Measurements from ENCODE around the gene FGFRL1.
"Not testable (repeated sequence)": the region's sequence is repeated elsewhere in the genome, so short reads cannot be mapped to it uniquely, and the experiment has no call there.

The FGFRL1 gene

DNA sequence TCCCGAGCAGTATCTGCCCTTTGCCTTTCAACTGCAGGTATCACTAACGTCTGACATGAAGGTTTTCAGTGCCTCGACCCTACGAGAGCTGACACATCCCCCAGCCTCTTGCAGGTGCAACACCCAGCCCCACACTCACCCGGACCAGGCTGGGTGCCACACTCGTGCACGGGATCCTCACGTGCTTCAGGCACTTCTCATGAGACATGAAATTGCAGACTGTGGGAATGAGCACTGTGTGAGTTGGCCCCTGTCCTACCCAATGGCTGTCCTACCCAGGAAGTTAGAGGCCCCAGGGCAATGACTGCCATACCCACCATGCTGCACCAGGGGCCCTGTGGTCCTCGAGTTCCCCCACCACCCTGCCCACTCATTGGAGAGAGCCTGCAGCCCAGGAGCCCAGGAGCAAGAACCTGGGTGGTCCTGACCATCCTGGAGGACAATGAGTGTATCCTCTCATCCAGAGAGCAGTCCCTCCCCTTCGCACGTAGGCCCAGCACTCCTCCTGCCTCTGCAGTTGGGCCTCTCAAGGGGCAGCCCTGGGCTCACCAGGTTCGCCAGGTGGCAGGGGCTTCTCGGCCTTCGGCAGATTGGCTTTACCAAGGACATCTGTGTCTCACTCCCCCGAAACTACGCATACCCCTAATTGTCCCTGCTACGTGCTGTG, 40.4 kb upstream of the FGFRL1 start:
- peak overlapping the region; percentile 36 for H3K4me3 Mint-ChIP-seq

DNA sequence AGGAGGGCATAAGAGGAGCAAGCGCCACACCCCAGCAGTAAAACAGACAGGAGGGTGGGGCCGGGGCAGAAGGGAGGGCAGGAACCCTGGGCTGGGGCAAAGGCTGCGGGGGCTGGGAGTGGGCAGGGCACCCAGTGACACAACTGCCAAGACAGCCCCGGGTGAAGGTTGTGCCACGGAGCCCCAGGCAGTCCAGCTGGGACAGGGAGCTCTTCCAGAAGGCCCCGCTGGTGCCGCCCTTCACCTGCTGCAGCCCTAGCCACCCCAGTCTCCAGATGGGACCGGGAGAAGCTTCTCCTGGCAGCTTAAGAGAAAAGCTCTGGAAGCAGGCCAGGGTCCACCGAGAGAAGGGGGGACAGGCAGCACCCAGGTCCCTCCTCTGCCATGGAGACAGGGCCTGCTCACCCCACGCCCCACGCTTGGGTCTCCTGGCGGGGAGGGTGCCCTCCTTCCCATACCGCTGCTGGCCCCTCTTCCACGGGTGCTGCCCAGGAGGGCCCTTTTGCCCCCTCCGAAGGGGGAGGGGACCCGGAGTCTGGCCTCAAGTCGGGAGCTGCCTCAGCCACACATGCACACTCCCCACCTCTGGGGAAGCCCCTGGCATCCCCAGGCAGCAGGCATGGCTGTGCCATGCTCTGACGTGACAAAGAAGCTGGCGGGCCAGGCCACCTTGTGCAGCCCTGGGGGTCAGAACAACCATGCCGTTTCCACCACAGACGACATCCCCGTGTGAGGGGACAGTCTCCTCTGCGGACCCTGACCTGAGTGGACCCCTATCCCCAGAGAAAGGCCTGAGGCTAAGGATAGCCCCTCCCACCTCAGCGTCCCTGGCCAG, 39.5 kb upstream of the FGFRL1 start:
- H3K27ac Mint-ChIP-seq = no peak overlapping the region
- no peaks in the 10 kb centered on the region for H3K27me3 Mint-ChIP-seq
- peak overlapping the region; percentile 71 for H3K4me3 Mint-ChIP-seq
- peaks cover 21% of the 10 kb centered on the region for H3K4me1 Mint-ChIP-seq
- H3K9me3 Mint-ChIP-seq = no peaks in the 10 kb centered on the region
- H3K36me3 Mint-ChIP-seq = no peaks in the 10 kb centered on the region
- ATAC-seq = no peak

More for the DNA sequence above, 40.4 kb upstream of the FGFRL1 start:
- Mint-ChIP-seq H3K9me3 (no peaks in the 10 kb centered on the region), H3K27ac (no peak overlapping the region), H3K4me1 (peaks cover 21% of the 10 kb centered on the region), H3K36me3 (peaks cover under 1% of the 10 kb centered on the region), H3K27me3 (no peaks in the 10 kb centered on the region)
- ATAC-seq = no peak

DNA sequence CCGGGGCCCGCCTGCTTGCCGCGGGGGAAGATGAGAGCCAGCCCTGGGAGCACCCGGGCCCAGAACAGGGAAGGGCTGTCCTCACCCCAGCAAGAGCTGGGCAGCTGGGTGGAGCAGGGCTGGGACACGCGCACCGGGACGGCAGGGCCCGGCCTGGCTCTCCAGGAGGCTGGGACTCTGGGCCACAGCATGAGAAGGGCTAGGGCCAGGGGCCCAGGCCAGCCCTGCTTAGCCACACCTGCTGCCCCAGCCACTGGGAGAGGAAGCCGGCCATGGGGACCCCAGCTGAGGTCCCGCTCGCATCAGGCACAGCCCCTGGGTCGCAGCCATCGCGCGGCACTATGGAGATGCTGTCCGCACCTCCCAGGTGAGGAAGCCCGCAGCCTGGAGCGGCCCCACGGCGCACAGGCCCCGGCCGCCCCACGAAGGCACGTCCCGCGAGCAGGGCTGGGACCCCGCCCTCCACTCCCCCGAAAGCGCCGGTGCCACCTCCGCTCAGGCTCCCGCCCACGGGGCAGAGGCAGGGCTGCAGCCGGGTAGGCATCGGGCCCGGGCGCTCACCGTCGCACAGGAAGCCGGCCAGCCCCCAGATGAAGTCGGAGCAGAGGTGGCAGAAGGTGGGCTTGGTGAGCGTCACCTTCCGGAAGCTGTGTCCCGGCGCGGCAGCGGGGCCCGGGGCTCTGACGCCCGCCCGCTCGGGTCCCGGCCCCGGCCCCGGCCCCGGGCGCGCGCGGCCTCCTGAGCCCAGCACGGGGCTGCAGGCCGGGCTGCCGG, 38.6 kb upstream of the FGFRL1 start:
- no peaks in the 10 kb centered on the region for H3K9me3 Mint-ChIP-seq
- peaks cover 21% of the 10 kb centered on the region for H3K4me1 Mint-ChIP-seq
- ATAC-seq = peak; percentile 58
- H3K4me3 Mint-ChIP-seq = peak overlapping the region; percentile 71
- H3K27ac Mint-ChIP-seq = no peak overlapping the region
- H3K36me3 Mint-ChIP-seq = no peaks in the 10 kb centered on the region
- no peaks in the 10 kb centered on the region for H3K27me3 Mint-ChIP-seq

DNA sequence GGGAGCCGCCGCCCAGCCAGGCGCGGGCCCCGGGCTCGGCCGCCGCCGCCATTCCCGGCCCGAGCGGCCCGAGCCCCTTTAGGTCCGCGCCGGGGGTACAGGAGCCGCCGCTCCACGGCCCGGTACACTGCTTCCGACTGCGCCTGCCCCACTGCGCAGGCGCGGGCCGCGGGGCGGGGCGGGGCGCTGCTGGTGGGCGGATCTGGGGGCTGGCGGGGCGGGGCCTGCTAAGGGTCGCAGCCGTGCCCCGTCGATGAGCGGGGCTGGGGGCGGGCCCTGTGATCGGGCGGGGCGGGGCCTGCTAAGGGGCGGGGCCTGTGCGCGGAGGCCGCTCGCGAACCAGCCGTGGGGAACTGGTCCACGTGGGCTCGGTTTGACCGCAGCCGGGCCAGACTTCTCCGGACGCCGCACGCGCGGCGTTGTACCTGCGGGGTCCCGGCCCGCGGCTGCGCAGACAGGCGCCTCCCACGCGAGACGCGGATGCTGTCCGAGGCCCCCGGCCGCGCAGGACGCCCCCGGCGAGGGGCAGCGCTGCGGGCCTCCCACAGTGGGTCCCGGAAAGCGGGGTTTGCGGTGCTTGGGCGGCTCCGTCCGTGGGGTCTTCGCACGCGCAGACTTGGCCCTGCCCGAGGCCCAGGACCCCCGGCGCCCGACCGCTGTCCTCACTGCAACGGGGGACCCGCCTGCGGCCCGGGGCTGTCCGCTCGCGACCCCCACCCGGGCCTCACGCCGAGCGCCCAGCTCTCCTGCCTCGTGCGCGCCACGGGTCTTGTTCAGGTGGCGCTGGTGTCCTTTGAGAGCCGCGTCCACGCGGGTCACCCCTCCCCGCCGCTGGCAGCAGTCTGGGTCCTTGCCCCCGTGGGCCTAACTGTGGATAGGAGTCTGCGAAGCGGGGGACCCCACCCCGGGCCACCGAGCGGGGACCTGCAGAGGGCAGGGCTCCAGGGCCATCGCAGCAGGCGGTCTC, 37.7 kb upstream of the FGFRL1 start, which contains the start of gene DGKQ:
Gene DGKQ (minus strand): TSS at position 139 of the 967 bp plus-strand sequence. CDS start 87 bp downstream, at position 52.
- no peaks in the 10 kb centered on the region for H3K36me3 Mint-ChIP-seq
- H3K27ac Mint-ChIP-seq = no peak within 1 kb of the TSS
- ATAC-seq = peak; percentile 93

DNA sequence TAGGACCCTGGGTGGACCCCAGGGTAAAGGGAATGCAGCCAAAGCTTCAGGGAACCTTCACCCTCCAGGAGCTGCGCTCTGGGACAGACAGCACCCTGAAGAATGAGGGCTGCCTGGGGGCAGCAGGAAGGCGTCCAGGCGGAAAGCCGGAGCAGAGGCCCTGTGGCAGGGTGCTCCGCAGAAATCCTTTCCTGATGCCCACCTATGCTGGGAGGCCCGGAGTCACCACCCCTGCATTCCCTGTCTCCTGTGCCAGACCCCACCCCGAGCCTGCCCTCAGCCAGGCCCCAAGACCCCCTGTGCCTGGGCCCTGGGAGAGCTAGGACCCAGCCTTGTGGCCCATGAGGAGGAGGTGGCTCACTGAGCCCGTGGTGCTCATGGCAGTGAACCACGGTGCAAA, 36.8 kb upstream of the FGFRL1 start:
- H3K36me3 Mint-ChIP-seq = no peaks in the 10 kb centered on the region
- H3K9me3 Mint-ChIP-seq = no peaks in the 10 kb centered on the region
- H3K4me3 Mint-ChIP-seq = no peak overlapping the region
- peaks cover 13% of the 10 kb centered on the region for H3K4me1 Mint-ChIP-seq
- no peak for ATAC-seq
- no peak overlapping the region for H3K27ac Mint-ChIP-seq
- H3K27me3 Mint-ChIP-seq = no peaks in the 10 kb centered on the region

More for the DNA sequence above, 37.7 kb upstream of the FGFRL1 start, which contains the start of gene DGKQ:
- Mint-ChIP-seq H3K9me3 (no peaks in the 10 kb centered on the region), H3K27me3 (no peaks in the 10 kb centered on the region), H3K4me3 (peak within 1 kb of the TSS; percentile 71), H3K4me1 (peaks cover 19% of the 10 kb centered on the region)

DNA sequence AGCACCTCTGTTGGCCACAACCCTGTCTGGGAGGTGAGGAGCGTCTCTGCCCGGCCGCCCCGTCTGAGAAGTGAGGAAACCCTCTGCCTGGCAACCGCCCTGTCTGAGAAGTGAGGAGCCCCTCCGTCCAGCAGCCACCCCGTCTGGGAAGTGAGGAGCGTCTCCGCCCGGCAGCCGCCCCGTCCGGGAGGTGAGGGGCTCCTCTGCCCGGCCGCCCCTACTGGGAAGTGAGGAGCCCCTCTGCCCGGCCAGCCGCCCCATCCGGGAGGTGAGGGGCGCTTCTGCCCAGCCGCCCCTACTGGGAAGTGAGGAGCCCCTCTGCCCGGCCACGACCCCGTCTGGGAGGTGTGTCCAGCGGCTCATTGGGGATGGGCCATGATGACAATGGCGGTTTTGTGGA, 35.4 kb upstream of the FGFRL1 start:
- H3K36me3 Mint-ChIP-seq = not testable (repeated sequence)

DNA sequence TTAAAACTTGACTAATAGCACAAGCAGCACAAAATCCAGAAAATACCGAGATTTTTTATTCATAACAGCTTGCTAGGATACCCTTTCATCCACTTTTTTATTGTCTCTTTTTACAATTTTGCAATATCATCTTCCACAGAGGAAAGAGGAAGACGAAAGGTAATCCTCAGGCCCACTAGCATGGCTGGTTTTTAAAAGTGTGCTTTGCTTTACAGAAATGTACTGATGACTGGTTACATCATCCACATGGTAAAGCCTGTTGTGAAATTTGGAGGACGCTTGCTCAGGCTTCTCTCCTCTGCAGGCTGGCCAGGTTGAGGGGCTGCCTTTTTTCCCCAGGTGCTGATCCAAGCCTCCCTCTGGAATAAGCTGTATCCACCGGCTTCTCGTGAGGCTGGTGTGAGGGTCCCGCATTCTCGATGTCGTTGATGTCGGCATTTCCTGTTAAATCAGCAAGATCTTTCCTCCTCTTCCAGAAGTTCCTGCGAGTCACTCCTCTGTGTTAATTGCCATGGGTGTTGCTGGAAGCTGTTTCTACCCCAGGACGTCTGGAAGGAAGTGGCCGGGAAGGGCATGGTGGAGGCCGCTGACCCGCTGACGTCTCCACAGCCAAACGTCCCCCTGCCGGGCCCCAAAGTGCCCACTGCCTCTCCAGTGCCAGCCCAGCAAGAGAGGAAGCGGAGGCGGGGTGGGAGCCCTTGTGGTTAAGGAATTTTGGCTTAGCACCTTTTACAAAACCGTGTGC, 32.3 kb upstream of the FGFRL1 start:
- no peak for ATAC-seq
- no peak overlapping the region for H3K4me3 Mint-ChIP-seq
- H3K27ac Mint-ChIP-seq = no peak overlapping the region
- no peaks in the 10 kb centered on the region for H3K9me3 Mint-ChIP-seq
- H3K4me1 Mint-ChIP-seq = no peaks in the 10 kb centered on the region
- no peaks in the 10 kb centered on the region for H3K27me3 Mint-ChIP-seq
- H3K36me3 Mint-ChIP-seq = no peaks in the 10 kb centered on the region

More for the DNA sequence above, 35.4 kb upstream of the FGFRL1 start:
- H3K4me3 Mint-ChIP-seq, H3K27ac Mint-ChIP-seq, ATAC-seq, H3K27me3 Mint-ChIP-seq, H3K9me3 Mint-ChIP-seq: not testable (repeated sequence)
- H3K4me1 Mint-ChIP-seq = peaks cover 13% of the 10 kb centered on the region

DNA sequence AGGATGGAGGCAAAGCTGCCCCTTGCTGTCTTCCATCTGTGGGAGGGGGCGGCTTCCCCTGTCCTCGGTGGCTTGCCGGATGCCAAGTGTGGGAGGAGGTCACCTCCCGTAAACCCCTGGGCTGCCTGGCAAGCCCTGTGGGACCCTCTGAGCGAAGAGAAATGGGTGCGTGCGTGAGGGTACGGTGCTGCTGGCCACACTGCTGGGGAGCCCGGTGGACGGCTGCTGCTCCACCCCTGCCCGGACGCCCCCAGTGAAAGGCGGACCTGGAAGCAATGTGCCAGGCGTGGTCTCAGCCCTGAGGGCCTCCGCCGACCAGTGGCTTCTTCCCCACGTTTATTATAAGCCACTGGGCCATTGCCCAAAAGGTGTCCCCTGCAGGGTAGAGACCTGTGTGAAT, 29.1 kb upstream of the FGFRL1 start:
- Mint-ChIP-seq H3K9me3 (no peaks in the 10 kb centered on the region), H3K4me3 (no peak overlapping the region), H3K27me3 (no peaks in the 10 kb centered on the region), H3K4me1 (peaks cover 15% of the 10 kb centered on the region), H3K27ac (no peak overlapping the region), H3K36me3 (no peaks in the 10 kb centered on the region)
- no peak for ATAC-seq

DNA sequence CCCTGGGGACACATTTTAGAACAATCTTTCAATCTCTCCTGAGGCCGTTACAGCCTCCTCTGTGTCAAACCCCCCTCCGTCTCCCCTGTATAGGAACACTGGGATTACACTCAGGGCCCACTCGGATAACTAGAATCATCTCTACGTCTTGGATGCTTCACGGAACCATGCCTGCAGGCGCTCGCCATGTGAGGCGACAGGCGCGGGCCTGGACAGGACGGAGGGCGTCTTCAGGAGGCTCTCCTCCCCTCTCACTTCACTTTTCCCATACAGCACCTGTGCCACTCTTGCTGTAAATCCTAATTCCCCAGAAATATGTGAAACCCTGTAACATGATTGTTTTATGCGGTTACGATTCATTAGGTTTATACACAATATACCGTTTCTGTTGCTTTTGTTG, 28.6 kb upstream of the FGFRL1 start:
- Mint-ChIP-seq H3K36me3 (no peaks in the 10 kb centered on the region), H3K4me1 (peaks cover 20% of the 10 kb centered on the region), H3K27ac (no peak overlapping the region), H3K9me3 (no peaks in the 10 kb centered on the region), H3K4me3 (no peak overlapping the region), H3K27me3 (no peaks in the 10 kb centered on the region)
- no peak for ATAC-seq

DNA sequence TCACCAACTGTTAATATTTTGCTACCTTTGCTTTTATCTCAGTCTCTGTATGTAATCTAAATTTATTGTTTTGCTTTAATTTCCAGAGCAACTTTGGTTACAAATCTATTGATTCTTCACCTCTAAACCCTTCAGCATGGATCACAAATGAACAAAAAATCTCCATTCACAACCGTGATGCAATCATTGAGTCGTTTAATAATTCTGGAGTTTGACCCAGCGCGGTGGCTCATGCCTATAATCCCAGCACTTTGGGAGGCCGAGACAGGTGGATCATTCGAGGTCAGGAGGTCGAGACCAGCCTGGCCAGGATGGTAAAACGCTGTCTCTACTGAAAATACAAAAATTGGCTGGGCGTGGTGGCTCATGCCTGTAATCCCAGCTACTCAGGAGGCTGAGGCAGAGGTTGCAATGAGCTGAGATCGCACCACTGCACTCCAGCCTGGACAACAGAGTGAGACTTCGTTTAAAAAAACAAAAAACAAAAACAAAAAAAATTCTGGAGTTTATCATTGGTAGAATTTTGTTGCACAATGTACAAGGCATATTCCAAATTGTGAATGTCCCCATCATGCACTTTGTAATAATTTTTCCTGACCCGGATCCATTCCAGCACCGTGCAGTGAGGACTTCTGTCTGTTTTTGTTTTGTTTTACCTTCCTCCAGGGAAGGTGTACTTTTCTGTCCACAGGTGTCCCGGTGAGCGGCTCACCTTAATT, 26.9 kb upstream of the FGFRL1 start:
- no peak for ATAC-seq
- H3K27ac Mint-ChIP-seq = no peak overlapping the region

DNA sequence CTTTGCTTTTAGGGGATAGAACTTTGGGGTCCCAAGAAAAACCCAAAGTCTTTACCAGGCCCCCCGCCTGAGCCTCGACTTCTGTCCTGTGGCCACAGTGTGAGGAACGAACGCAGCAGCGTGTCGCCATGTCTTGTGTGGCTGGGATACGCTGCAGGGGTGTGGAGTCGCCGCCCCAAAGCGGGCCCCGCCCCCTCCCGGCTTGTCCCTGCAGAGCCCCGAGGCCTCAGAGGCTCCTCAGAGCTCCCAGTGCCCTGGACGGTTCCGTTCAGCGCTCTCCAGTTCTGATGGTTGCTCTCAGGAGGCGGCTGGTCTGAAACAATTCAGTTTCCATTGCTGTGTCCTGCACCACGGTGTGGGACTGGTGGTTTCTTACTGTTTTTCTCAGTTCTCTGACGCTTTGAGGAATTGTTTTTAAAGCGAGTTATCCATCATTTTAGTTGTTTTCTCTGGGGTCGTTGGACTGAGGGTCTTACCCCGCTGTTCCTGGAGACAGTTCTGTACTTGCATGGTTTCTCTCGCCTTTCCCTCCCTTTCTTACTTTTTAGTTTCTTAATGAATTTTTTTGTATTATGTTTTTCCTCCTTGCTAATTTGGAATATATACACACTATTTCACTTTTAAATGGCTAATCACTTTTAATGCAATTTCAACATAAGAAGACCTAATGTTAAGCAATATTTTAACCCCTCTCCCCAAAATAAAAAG, 26.1 kb upstream of the FGFRL1 start:
- peak; percentile 71 for ATAC-seq

More for the DNA sequence above, 26.9 kb upstream of the FGFRL1 start:
- Mint-ChIP-seq H3K36me3 (peaks cover 5% of the 10 kb centered on the region), H3K4me3 (peak overlapping the region; percentile 72), H3K9me3 (no peaks in the 10 kb centered on the region), H3K27me3 (no peaks in the 10 kb centered on the region), H3K4me1 (peaks cover 29% of the 10 kb centered on the region)

DNA sequence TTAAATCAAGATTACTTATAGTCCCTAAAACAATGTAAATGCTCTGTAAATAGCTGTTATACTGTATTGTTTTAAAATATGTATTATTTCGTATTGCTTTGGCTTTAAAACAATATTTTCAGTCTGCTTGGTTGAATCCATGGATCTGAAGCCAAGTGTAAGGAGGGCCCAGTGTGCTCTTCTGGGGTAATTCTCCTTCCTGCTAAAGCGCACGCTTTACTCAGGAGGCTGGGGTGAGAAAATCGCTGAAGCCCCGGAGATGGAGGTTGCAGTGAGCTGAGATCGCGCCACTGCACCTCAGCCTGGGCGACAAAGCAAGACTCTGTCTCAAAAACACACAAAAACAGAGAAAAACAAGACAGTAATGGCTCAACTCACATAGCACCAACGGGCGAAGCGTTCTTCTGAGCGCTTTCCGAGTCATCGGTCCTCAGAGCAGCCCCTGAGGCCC, 25.0 kb upstream of the FGFRL1 start:
- Mint-ChIP-seq H3K27ac (peak overlapping the region; percentile 68), H3K27me3 (no peaks in the 10 kb centered on the region)

More for the DNA sequence above, 26.1 kb upstream of the FGFRL1 start:
- no peaks in the 10 kb centered on the region for H3K27me3 Mint-ChIP-seq
- no peak overlapping the region for H3K27ac Mint-ChIP-seq
- peaks cover 10% of the 10 kb centered on the region for H3K36me3 Mint-ChIP-seq
- H3K9me3 Mint-ChIP-seq = no peaks in the 10 kb centered on the region
- H3K4me1 Mint-ChIP-seq = peaks cover 29% of the 10 kb centered on the region
- peak overlapping the region; percentile 72 for H3K4me3 Mint-ChIP-seq

More for the DNA sequence above, 25.0 kb upstream of the FGFRL1 start:
- peaks cover 19% of the 10 kb centered on the region for H3K36me3 Mint-ChIP-seq
- peak; percentile 12 for ATAC-seq
- H3K4me1 Mint-ChIP-seq = peaks cover 29% of the 10 kb centered on the region
- H3K9me3 Mint-ChIP-seq = no peaks in the 10 kb centered on the region
- H3K4me3 Mint-ChIP-seq = peak overlapping the region; percentile 84

All from stimulated activated memory B cell treated with anti-CD40 and anti-IgM and Interleukin-4, amounts not matched to agents 10 μg/mL and 1 μg/mL and 100 μg/mL, for 72 hours (primary cell).